ENCODE data around the gene SERPINA12. TPM values are rescaled to one million over a fixed set of nuclear protein-coding genes. Genes with fewer than 3 reads are reported as not detected.

The SERPINA12 gene
- total and polyA plus RNA-seq, 2 of the 13 experiments (the other 11 are each of a cell fraction or from before 2014, with no cell fraction given), result 0.08 TPM; not detected in 1

- TF ChIP-seq ZNF775 (CRISPR knock-in tag; IDR thresholded peaks at IDR 0.05; ENCODE audit: borderline replicate concordance) (no peak), MTA3 (CRISPR knock-in tag; IDR thresholded peaks at IDR 0.05) (no peak), TRIM22 (IDR thresholded peaks at IDR 0.05) (no peak), ZNF207 (IDR thresholded peaks at IDR 0.05; ENCODE audit: borderline replicate concordance) (no peak), ZSCAN30 (CRISPR knock-in tag; IDR thresholded peaks at IDR 0.05) (no peak), ELF3 (CRISPR knock-in tag; IDR thresholded peaks at IDR 0.05) (peak; percentile 63), KIAA2018 (CRISPR knock-in tag; IDR thresholded peaks at IDR 0.05; ENCODE audit: borderline replicate concordance) (no peak), TAF1 (CRISPR knock-in tag; IDR thresholded peaks at IDR 0.05) (no peak), GMEB2 (CRISPR knock-in tag; IDR thresholded peaks at IDR 0.05; ENCODE audit: low read depth) (no peak), ZNF564 (CRISPR knock-in tag; IDR thresholded peaks at IDR 0.05) (no peak), FOSL2 (CRISPR knock-in tag; IDR thresholded peaks at IDR 0.05) (peak; percentile 28; the same call in 1 of the 2 replicates), ZNF362 (CRISPR knock-in tag; IDR thresholded peaks at IDR 0.05; ENCODE audit: borderline replicate concordance) (no peak)
- TF ChIP-seq, protein P1, sequence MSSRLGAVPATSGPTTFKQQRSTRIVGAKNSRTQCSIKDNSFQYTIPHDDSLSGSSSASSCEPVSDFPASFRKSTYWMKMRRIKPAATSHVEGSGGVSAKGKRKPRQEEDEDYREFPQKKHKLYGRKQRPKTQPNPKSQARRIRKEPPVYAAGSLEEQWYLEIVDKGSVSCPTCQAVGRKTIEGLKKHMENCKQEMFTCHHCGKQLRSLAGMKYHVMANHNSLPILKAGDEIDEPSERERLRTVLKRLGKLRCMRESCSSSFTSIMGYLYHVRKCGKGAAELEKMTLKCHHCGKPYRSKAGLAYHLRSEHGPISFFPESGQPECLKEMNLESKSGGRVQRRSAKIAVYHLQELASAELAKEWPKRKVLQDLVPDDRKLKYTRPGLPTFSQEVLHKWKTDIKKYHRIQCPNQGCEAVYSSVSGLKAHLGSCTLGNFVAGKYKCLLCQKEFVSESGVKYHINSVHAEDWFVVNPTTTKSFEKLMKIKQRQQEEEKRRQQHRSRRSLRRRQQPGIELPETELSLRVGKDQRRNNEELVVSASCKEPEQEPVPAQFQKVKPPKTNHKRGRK (CRISPR knock-in tag; IDR thresholded peaks at IDR 0.05), result no peak
- TF ChIP-seq, protein P2, sequence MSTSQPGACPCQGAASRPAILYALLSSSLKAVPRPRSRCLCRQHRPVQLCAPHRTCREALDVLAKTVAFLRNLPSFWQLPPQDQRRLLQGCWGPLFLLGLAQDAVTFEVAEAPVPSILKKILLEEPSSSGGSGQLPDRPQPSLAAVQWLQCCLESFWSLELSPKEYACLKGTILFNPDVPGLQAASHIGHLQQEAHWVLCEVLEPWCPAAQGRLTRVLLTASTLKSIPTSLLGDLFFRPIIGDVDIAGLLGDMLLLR (CRISPR knock-in tag; IDR thresholded peaks at IDR 0.05), result no peak
Measured at GRCh38 chr14:94548131-94548998, 39.1 kb upstream of the SERPINA12 start (continued).

Measured in HepG2 (cell line).